Lung (tissue), 12 donors: ENCODE results near the gene A3GALT2. TPM values are rescaled to one million over a fixed set of nuclear protein-coding genes. Genes with fewer than 3 reads are reported as not detected.
A peak's percentile ranks its signal among the peaks of the same experiment; 100 is the strongest.

Experiments
- ATAC-seq: fragments of 200-7000 bp; cut with Tn5 transposase; one replicate; pipeline ENCODE4 v1.9.1; 2020; ENCODE audit warnings: moderate number of reproducible peaks; ENCODE audit not compliant: insufficient read depth, low FRiP score
- DNase-seq, 3 donors: peaks; one replicate each; pipeline ENCODE4 v3.0.0-alpha.2; 2013 to 2017
- H3K27ac ChIP-seq, 2 donors: one replicate each; pipeline ENCODE4 v1.5.1; 2013; ENCODE audit warnings: mild to moderate bottlenecking in 2 of 2, moderate library complexity in 2 of 2, control low read depth in 1 of 2, inconsistent platforms in 1 of 2, low read depth in 1 of 2, low read length in 1 of 2
- H3K27me3 ChIP-seq, 3 donors: one replicate each; pipeline ENCODE4 v1.5.1; 2013; ENCODE audit warnings: low read length in 2 of 3; ENCODE audit not compliant: control insufficient read depth in 3 of 3, insufficient read depth in 3 of 3
- H3K36me3 ChIP-seq, 4 donors: one replicate each; pipeline ENCODE4 v1.5.1; 2013; ENCODE audit warnings: low read length in 4 of 4, mild to moderate bottlenecking in 1 of 4, moderate library complexity in 1 of 4; ENCODE audit not compliant: control insufficient read depth in 4 of 4, insufficient read depth in 4 of 4
- H3K4me1 ChIP-seq, 5 donors: one replicate each; pipeline ENCODE4 v1.5.1; 2013; ENCODE audit warnings: low read length in 5 of 5, mild to moderate bottlenecking in 2 of 5, moderate library complexity in 1 of 5; ENCODE audit not compliant: control insufficient read depth in 5 of 5, insufficient read depth in 5 of 5
- H3K4me3 ChIP-seq: one replicate; pipeline ENCODE4 v1.5.1; 2013; ENCODE audit warnings: mild to moderate bottlenecking, control low read depth, moderate library complexity
- H3K9ac ChIP-seq, 2 donors: one replicate each; pipeline ENCODE4 v1.5.1; 2013; ENCODE audit warnings: low read length in 2 of 2, control low read depth in 1 of 2; ENCODE audit not compliant: insufficient read depth in 1 of 2
- H3K9me3 ChIP-seq, 4 donors: one replicate each; pipeline ENCODE4 v1.5.1; 2013; ENCODE audit warnings: low read length in 3 of 4, mild to moderate bottlenecking in 1 of 4, moderate library complexity in 1 of 4; ENCODE audit not compliant: control insufficient read depth in 4 of 4, insufficient read depth in 3 of 4
- WGBS, 2 donors: extraction: QIAGEN DNeasy Blood & Tissue Kit; methylation state at CpG; one replicate each; pipeline ENCODE4 v1.1.7; 2013; 5-methylcytosine and 5-hydroxymethylcytosine counted together
- polyA plus RNA-seq, 2 donors: library from polyadenylated mRNA; stranded (reverse); fragments of 200-250 nt; gene quantifications; one replicate each; pipeline ENCODE4 v1.2.1, GENCODE V29; 2013
- total RNA-seq, 2 donors: library from RNA; depleted of rRNA in 1 of 2; stranded (reverse); fragments of >200 nt in 1 of 2; gene quantifications; one replicate each; pipeline ENCODE4 v1.2.1, GENCODE V29; 2014 to 2021
- TF ChIP-seq, protein P1 (sequence below): IDR thresholded peaks from 2 replicates; pipeline ENCODE4 v1.5.1; 2012; ENCODE audit warnings: mild to moderate bottlenecking; ENCODE audit errors: control extremely low read depth, extremely low read depth
- donor health status: control.
- donor health status: control.
- donor health status: Bipolar disorder and iron deficiency.
- donor health status: healthy.
- donor health status: DM: yes; HTN: yes; CAD: no.

Gene A3GALT2
- total and polyA plus RNA-seq, 4 donors = 0.07 to 0.28 TPM; not detected in 2

DNA sequence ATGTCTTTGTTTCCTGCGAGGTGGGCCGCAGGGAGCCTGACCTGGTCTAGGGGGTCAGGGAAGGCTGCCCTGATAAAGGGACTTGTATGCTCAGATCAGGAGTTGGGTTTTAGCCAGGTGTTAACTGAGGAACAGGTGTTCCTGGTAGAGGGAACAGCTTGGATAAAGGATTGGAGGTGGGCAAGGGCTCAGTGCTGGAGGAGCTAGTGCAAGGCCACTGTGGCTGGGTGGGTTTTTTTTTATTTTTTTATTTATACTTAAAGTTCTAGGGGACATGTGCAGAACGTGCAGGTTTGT lies 31.1 kb downstream of the A3GALT2 start:
- DNase-seq (no peak), ATAC-seq (no peak)
- H3K36me3 ChIP-seq = peaks cover 0 to 23% (median 9%) of the 10 kb centered on the region in 4 donors
- TF ChIP-seq, protein P1, sequence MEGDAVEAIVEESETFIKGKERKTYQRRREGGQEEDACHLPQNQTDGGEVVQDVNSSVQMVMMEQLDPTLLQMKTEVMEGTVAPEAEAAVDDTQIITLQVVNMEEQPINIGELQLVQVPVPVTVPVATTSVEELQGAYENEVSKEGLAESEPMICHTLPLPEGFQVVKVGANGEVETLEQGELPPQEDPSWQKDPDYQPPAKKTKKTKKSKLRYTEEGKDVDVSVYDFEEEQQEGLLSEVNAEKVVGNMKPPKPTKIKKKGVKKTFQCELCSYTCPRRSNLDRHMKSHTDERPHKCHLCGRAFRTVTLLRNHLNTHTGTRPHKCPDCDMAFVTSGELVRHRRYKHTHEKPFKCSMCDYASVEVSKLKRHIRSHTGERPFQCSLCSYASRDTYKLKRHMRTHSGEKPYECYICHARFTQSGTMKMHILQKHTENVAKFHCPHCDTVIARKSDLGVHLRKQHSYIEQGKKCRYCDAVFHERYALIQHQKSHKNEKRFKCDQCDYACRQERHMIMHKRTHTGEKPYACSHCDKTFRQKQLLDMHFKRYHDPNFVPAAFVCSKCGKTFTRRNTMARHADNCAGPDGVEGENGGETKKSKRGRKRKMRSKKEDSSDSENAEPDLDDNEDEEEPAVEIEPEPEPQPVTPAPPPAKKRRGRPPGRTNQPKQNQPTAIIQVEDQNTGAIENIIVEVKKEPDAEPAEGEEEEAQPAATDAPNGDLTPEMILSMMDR = no peak
- H3K27me3 ChIP-seq = no peaks in the 10 kb centered on the region
- peaks cover 0 to 5% (median 2%) of the 10 kb centered on the region in 5 donors for H3K4me1 ChIP-seq
- no peak overlapping the region for H3K4me3 ChIP-seq
- 96 to 98% methylated on average over 3 of the region's 3 CpGs for WGBS, 2 donors
- no peak overlapping the region for H3K27ac ChIP-seq
- no peak overlapping the region for H3K9ac ChIP-seq
- no peaks in the 10 kb centered on the region for H3K9me3 ChIP-seq

DNA sequence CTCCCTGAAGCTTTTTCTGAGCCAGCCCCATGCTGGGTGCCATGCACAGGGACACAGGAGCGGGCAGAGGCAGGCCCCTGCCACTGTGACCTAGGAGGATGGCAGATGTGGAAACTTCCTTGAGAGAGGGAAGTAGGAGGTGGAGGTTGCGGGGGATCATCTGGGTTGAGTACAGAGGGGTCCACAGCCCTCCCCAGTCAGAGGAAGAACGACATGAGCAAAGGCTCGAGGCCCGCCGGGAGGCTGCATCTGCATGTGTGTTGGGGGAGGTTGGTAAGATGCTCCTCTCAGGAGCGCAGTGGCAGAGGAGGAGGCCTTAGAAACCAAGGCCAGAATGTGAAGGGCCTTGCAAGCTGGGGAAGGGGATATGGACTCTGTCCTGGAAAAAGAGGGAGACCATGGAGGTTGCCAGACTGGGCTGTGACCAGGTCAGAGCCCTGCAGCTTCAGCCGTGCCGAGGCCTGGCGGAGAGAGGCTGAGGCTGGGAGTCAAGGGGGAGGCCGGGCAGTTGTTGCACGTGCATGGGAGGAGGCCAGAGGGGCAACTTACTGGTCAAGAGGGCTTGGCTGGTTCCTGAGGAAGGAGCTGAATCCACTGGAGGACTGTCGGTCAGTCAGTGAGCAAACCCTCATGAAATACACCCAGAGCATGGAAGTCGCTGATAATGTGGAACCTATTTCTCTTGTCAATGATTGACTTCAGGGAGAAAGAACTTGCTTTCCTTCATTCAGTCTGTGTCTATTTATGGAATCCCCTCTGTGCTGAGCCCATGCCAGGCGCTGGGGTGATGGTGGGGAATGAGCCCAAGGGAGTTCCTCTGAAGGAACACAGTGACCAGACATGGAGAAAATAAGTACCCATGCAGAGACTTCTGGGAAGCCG lies 31.7 kb downstream of the A3GALT2 start:
- H3K27ac ChIP-seq = peak overlapping the region in 1 of 2 donors; percentile 17
- no peaks in the 10 kb centered on the region for H3K9me3 ChIP-seq
- TF ChIP-seq, protein P1 = no peak
- peaks cover 0 to 5% (median 2%) of the 10 kb centered on the region in 5 donors for H3K4me1 ChIP-seq
- no peak overlapping the region for H3K9ac ChIP-seq
- peaks cover 0 to 25% (median 8%) of the 10 kb centered on the region in 4 donors for H3K36me3 ChIP-seq
- 91 to 93% methylated on average over 16 of the region's 16 CpGs for WGBS, 2 donors
- DNase-seq = no peak
- no peak for ATAC-seq
- no peaks in the 10 kb centered on the region for H3K27me3 ChIP-seq
- H3K4me3 ChIP-seq = no peak overlapping the region

DNA sequence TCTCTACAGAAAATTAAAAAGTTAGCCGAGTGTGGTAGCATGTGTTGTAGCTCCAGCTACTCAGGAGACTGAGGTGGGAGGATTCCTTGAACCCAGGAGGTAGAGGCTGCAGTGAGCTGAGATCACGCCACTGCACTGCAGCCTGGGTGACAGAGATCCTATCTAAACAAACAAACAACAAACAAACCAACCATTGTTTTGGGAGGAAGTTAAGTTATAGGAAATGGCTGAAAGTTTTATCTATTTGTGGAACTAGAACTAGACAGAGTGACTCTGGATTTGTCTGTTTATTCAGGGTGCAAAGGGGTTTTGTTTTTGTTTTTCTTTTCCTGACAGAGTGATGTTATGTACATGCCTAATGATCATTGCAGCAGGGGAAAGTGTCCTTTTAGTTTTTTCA lies 33.6 kb downstream of the A3GALT2 start:
- DNase-seq = no peak
- peaks cover 0 to 2% (median 2%) of the 10 kb centered on the region in 5 donors for H3K4me1 ChIP-seq
- peak overlapping the region in 1 of 2 donors; percentile 38 for H3K27ac ChIP-seq
- H3K4me3 ChIP-seq = no peak overlapping the region
- no peak for ATAC-seq
- no peak overlapping the region for H3K9ac ChIP-seq
- no peaks in the 10 kb centered on the region for H3K27me3 ChIP-seq
- H3K36me3 ChIP-seq = peaks cover 0 to 17% (median 3%) of the 10 kb centered on the region in 4 donors
- TF ChIP-seq, protein P1 = no peak
- H3K9me3 ChIP-seq = no peaks in the 10 kb centered on the region
- WGBS, 2 donors = 80 to 100% methylated on average over 2 of the region's 2 CpGs
